DND-41 (cell line): Measurements from ENCODE around the gene NEGR1.

Experiments
- CTCF ChIP-seq: IDR thresholded peaks from 2 replicates; pipeline ENCODE4 v1.5.1; 2012; ENCODE audit warnings: borderline replicate concordance, low read length, moderate library complexity, mild to moderate bottlenecking; ENCODE audit not compliant: poor library complexity, severe bottlenecking; ENCODE audit errors: extremely low read depth
- EZH2 ChIP-seq: IDR thresholded peaks from 3 replicates; pipeline ENCODE4 v1.6.1; 2012; ENCODE audit warnings: borderline replicate concordance, low read depth, mild to moderate bottlenecking, moderate library complexity, low read length, inconsistent platforms; ENCODE audit not compliant: severe bottlenecking

GRCh38 chr1:72100771-72101170 lies 181.6 kb downstream of the NEGR1 start:
- TF ChIP-seq EZH2, result no peak
- no peak for TF ChIP-seq CTCF
